Activated CD8-positive, alpha-beta T cell treated with anti-CD3 and anti-CD28 coated beads, Interleukin-2, amount 10 ng/mL, durations not matched to agents 7 days and 5 days (primary cell): ENCODE results near the gene LY6G5B. TPM values are rescaled to one million over a fixed set of nuclear protein-coding genes. Genes with fewer than 3 reads are reported as not detected.

Experiments used
- ATAC-seq: fragments of 150-1000 bp; cut with Tn5 transposase; one replicate; pipeline ENCODE4 v1.10.0; 2021; ENCODE audit warnings: moderate library complexity
- CTCF ChIA-PET: fragments of 350-600 bp; sonication (Branson Sonifier 250); formaldehyde crosslinking; loops from one replicate; lab custom pipeline; 2021; ENCODE audit warnings: antibody characterized with exemption; lab: Charles Lee
- POLR2A ChIA-PET: fragments of 350-600 bp; sonication (Branson Sonifier 250); formaldehyde crosslinking; loops from one replicate; lab custom pipeline; 2021; ENCODE audit warnings: antibody characterized with exemption; lab: Charles Lee
- DNase-seq: peaks from one replicate; pipeline ENCODE4 v3.0.0-alpha.2; 2020
- H3K27ac Mint-ChIP-seq: one replicate; pipeline ENCODE4 v1.8.0; 2021; ENCODE audit warnings: mild to moderate bottlenecking, mixed read lengths
- H3K27me3 Mint-ChIP-seq: one replicate; pipeline ENCODE4 v1.8.0; 2021; ENCODE audit warnings: low read depth, mixed read lengths
- H3K36me3 Mint-ChIP-seq: one replicate; pipeline ENCODE4 v1.8.0; 2021; ENCODE audit warnings: low read depth, mixed read lengths
- H3K4me1 Mint-ChIP-seq: one replicate; pipeline ENCODE4 v1.8.0; 2021; ENCODE audit warnings: low read depth, mixed read lengths
- H3K4me3 Mint-ChIP-seq: one replicate; pipeline ENCODE4 v1.8.0; 2021; ENCODE audit warnings: mild to moderate bottlenecking, mixed read lengths
- H3K9me3 Mint-ChIP-seq: one replicate; pipeline ENCODE4 v1.8.0; 2022; ENCODE audit warnings: mixed read lengths; ENCODE audit not compliant: insufficient read depth
- microRNA-seq: library from miRNA; unstranded; fragments of <30 nt; microRNA quantifications from one replicate; pipeline ENCODE4 v1.2.0, GENCODE V29; 2022
- total RNA-seq, 2 experiments: library from RNA; stranded (reverse); gene quantifications; one replicate each; pipeline ENCODE4 v1.2.3, GENCODE V29; 2021

Gene LY6G5B
- total RNA-seq, 2 experiments from 2014 or later = 22.6 to 23.2 TPM

GRCh38 chr6:31719001-31719400 is 49.2 kb downstream of the LY6G5B start:
- H3K27ac Mint-ChIP-seq = no peak overlapping the region
- ChIA-PET CTCF (no interaction called here), POLR2A (no interaction called here)
- peaks cover 12% of the 10 kb centered on the region for H3K27me3 Mint-ChIP-seq
- no peak overlapping the region for H3K4me3 Mint-ChIP-seq
- DNase-seq (no peak), ATAC-seq (no peak)
- H3K4me1 Mint-ChIP-seq = peaks cover 17% of the 10 kb centered on the region
- H3K36me3 Mint-ChIP-seq = no peaks in the 10 kb centered on the region
- H3K9me3 Mint-ChIP-seq = no peaks in the 10 kb centered on the region

DNA sequence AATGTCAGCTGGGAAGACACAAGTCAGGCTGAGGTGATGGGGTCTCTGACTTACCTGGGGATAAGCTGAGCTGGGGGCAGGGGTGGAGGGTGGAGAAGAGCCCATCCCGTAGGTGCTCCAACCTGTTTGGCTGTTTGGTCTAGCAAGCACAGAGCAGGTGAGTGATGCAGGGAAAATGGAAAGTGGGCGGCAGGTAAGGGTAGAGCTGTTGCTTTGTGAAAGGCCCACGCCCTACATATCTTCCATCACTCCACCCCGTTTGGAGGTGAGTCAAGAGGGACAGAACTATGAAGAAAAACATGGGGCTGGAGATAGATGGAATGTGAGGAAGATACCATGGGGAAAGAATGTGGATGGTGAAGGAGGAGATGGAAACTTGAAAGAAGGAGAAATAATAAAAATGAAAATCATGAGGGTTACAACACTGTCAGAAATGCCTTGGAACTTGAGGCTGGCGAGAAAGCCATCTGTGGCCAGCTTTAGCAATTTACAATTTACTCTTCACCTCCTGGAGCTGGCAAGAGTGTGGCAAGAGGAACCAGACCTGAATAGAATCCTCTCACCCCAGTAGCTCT is 50.5 kb downstream of the LY6G5B start:
- H3K4me1 Mint-ChIP-seq = peaks cover 15% of the 10 kb centered on the region
- no peak overlapping the region for H3K4me3 Mint-ChIP-seq
- peaks cover 8% of the 10 kb centered on the region for H3K27me3 Mint-ChIP-seq
- no peak overlapping the region for H3K27ac Mint-ChIP-seq
- H3K36me3 Mint-ChIP-seq = no peaks in the 10 kb centered on the region
- no peak for ATAC-seq
- no peaks in the 10 kb centered on the region for H3K9me3 Mint-ChIP-seq
- POLR2A ChIA-PET = interaction anchor here (1.8 kb wide), 1 partner anchor 10 kb away, joined by 5 read pairs; no protein-coding TSS in a partner anchor
- no peak for DNase-seq
- CTCF ChIA-PET = no interaction called here

DNA sequence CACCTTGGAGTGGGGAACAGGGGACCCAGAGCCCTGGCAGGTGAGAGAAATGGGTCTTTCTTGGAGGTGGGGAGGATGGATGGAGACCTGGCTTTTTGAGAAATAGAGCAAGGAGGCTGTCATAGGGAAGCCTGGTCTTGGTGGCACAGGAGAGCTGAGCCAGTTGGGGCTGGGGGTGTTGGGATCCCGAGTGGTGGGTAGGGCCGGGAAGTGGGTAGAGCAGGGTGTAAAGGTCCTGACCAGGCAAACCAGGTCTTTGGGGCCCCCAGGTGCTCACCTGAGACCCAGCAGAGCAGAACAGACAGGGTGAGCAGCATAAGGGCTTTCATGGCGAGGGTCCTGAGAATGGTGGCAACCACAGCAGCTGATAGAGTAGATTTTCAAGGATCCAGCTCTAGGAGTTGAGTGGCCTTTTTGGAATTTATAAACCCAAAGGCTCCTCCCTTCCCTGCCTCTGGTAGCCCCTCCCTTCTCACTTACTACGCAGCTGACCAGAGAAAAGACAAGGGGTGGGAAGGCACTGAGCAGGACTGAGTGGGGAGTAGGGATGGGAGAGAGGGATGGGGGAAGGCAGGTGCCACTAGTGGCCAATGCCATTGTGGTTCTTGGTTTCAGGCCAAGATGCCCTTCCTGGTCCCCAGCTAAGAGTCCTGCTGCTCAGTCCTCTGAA is 51.7 kb downstream of the LY6G5B start, which contains the start of gene LY6G6C:
Gene LY6G6C (minus strand): TSS at position 396 of the 670 bp plus-strand sequence. CDS start 67 bp downstream, at position 329.
- Mint-ChIP-seq H3K9me3 (no peaks in the 10 kb centered on the region), H3K27ac (peak within 1 kb of the TSS; percentile 40), H3K27me3 (peaks cover 8% of the 10 kb centered on the region), H3K36me3 (peaks cover 8% of the 10 kb centered on the region), H3K4me3 (no peak within 1 kb of the TSS), H3K4me1 (peaks cover 25% of the 10 kb centered on the region)
- ATAC-seq (no peak), DNase-seq (no peak)
- ChIA-PET POLR2A (interaction anchor here (1.8 to 3.5 kb wide), 2 partner anchors 9 to 19 kb away, joined by 5 to 14 read pairs; partner anchors contain the start of gene MSH5), CTCF (no interaction called here)

DNA sequence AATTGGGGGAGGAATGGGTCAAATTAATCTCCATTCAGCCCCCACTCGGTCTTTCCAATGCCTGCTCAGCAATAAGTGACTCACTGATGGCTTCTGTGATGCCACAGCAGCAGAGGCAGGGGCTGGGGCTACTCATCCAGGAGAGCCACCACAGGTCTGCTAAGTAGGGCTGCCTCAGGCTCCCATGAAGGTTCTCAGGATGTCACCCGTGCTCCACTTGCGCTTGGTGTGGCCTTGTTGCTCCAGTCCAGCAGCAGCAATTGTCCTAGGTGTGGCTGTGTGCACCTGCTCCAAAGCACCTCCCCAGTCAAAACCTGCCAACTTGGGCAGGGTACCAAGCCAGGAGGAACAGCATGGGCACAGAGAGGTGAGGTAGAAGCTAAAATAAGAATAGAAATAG is 52.4 kb downstream of the LY6G5B start:
- peak overlapping the region; percentile 40 for H3K27ac Mint-ChIP-seq
- DNase-seq (no peak), ATAC-seq (no peak)
- CTCF ChIA-PET = interaction anchor here (2.4 kb wide), 1 partner anchor 48 kb away, joined by 7 read pairs; no protein-coding TSS in a partner anchor
- H3K4me3 Mint-ChIP-seq = no peak overlapping the region
- peaks cover 8% of the 10 kb centered on the region for H3K27me3 Mint-ChIP-seq
- peaks cover 32% of the 10 kb centered on the region for H3K4me1 Mint-ChIP-seq
- POLR2A ChIA-PET = interaction anchor here (3.5 kb wide), 1 partner anchor 18 kb away, joined by 14 read pairs; the partner anchor contains the start of gene MSH5
- H3K36me3 Mint-ChIP-seq = peaks cover 14% of the 10 kb centered on the region
- H3K9me3 Mint-ChIP-seq = no peaks in the 10 kb centered on the region

Small RNA genes within 50 kb of the gene (microRNA-seq; reads per million reads assigned to microRNA genes)
- gene MIR4646 = 2.3 reads per million
- gene MIR6832 = not detected

Other genes with a start within 250 kb of the LY6G5B start
- gene MICB, start 171.8 kb upstream of the LY6G5B start, total RNA-seq = 10 to 100 TPM; 49.0 TPM
- not detected for gene MCCD1, start 141.0 kb upstream of the LY6G5B start, total RNA-seq
- 100 to 1,000 TPM; 477 to 488 TPM for gene DDX39B, start 128.0 kb upstream of the LY6G5B start, total RNA-seq
- 1 to 10 TPM; 2.5 TPM for gene ATP6V1G2, start 123.4 kb upstream of the LY6G5B start, total RNA-seq
- 10 to 100 TPM; 13.5 to 14.2 TPM for gene NFKBIL1, start 122.4 kb upstream of the LY6G5B start, total RNA-seq
- 10 to 100 TPM; 19.4 to 24.6 TPM for gene LTA, start 97.7 kb upstream of the LY6G5B start, total RNA-seq
- gene TNF, start 94.4 kb upstream of the LY6G5B start, total RNA-seq = 10 to 100 TPM; 53.4 to 55.0 TPM
- gene LTB, start 87.6 kb upstream of the LY6G5B start, total RNA-seq = 100 to 1,000 TPM; 613 to 618 TPM
- gene LST1, start 83.7 kb upstream of the LY6G5B start, total RNA-seq = 100 to 1,000 TPM; 125 to 139 TPM
- gene NCR3, start 77.0 kb upstream of the LY6G5B start, total RNA-seq = 100 to 1,000 TPM; 107 to 115 TPM
- gene AIF1, start 54.7 kb upstream of the LY6G5B start, total RNA-seq = 100 to 1,000 TPM; 177 TPM
- gene PRRC2A, start 49.3 kb upstream of the LY6G5B start, total RNA-seq = 100 to 1,000 TPM; 260 to 279 TPM
- gene BAG6, start 17.3 kb upstream of the LY6G5B start, total RNA-seq = 100 to 1,000 TPM; 259 to 267 TPM
- 1 to 10 TPM; 3.2 to 5.1 TPM for gene APOM, start 14.1 kb upstream of the LY6G5B start, total RNA-seq
- gene C6orf47, start 9.2 kb upstream of the LY6G5B start, total RNA-seq = 10 to 100 TPM; 22.5 to 23.8 TPM
- gene GPANK1, start 5.0 kb upstream of the LY6G5B start, total RNA-seq = 10 to 100 TPM; 29.0 to 34.7 TPM
- gene CSNK2B, start 3.9 kb upstream of the LY6G5B start, total RNA-seq = 100 to 1,000 TPM; 233 to 250 TPM
- 1 to 10 TPM; 4.3 to 5.5 TPM for gene LY6G5C, start 11.1 kb downstream of the LY6G5B start, total RNA-seq
- 10 to 100 TPM; 52.1 to 55.4 TPM for gene ABHD16A, start 33.3 kb downstream of the LY6G5B start, total RNA-seq
- gene LY6G6F, start 36.9 kb downstream of the LY6G5B start, total RNA-seq = not detected
- gene LY6G6D, start 45.4 kb downstream of the LY6G5B start, total RNA-seq = not detected
- under 1 TPM in 1 of 2 experiments, not detected in 1; 0.26 TPM for gene LY6G6C, start 51.8 kb downstream of the LY6G5B start, total RNA-seq
- gene MPIG6B, start 53.4 kb downstream of the LY6G5B start, total RNA-seq = under 1 TPM; 0.71 to 0.91 TPM
- gene DDAH2, start 59.3 kb downstream of the LY6G5B start, total RNA-seq = 10 to 100 TPM; 31.9 to 33.7 TPM
- 100 to 1,000 TPM; 617 to 651 TPM for gene CLIC1, start 66.6 kb downstream of the LY6G5B start, total RNA-seq
- 10 to 100 TPM; 64.8 to 73.6 TPM for gene MSH5, start 70.0 kb downstream of the LY6G5B start, total RNA-seq
- gene SAPCD1, start 92.7 kb downstream of the LY6G5B start, total RNA-seq = 10 to 100 TPM; 14.3 to 15.4 TPM
- gene VWA7, start 107.4 kb downstream of the LY6G5B start, total RNA-seq = 1 to 10 TPM; 6.4 to 6.6 TPM
- 100 to 1,000 TPM; 114 to 115 TPM for gene VARS1, start 125.8 kb downstream of the LY6G5B start, total RNA-seq
- 100 to 1,000 TPM; 123 to 128 TPM for gene LSM2, start 137.0 kb downstream of the LY6G5B start, total RNA-seq
- 1 to 10 TPM; 3.0 to 3.1 TPM for gene HSPA1L, start 145.3 kb downstream of the LY6G5B start, total RNA-seq
- gene HSPA1A, start 145.6 kb downstream of the LY6G5B start, total RNA-seq = 10 to 100 TPM; 75.6 to 75.7 TPM
- 10 to 100 TPM; 84.6 to 87.1 TPM for gene HSPA1B, start 157.8 kb downstream of the LY6G5B start, total RNA-seq
- gene NEU1, start 192.8 kb downstream of the LY6G5B start, total RNA-seq = 10 to 100 TPM; 16.5 to 17.8 TPM
- under 1 TPM in 1 of 2 experiments, not detected in 1; 0.39 TPM for gene SLC44A4, start 209.0 kb downstream of the LY6G5B start, total RNA-seq
- 10 to 100 TPM; 70.1 to 72.3 TPM for gene EHMT2, start 227.7 kb downstream of the LY6G5B start, total RNA-seq
- gene ZBTB12, start 232.1 kb downstream of the LY6G5B start, total RNA-seq = 1 to 10 TPM; 1.6 to 1.8 TPM